Measurements from ENCODE around the gene GPR141.

- TF ChIP-seq POLR2A (IDR thresholded peaks at IDR 0.05; ENCODE audit: low read length) (no peak), GATA1 (IDR thresholded peaks at IDR 0.05; ENCODE audit: low read depth, low read length) (no peak)
Measured at GRCh38 chr7:37730501-37730900, 46.9 kb downstream of the GPR141 start.

All from erythroblast (primary cell).